HepG2 (cell line): ENCODE data around the gene PALM2AKAP2. TPM values are rescaled to one million over a fixed set of nuclear protein-coding genes. Genes with fewer than 3 reads are reported as not detected.

Source experiments
- FOSL1 ChIP-seq: sonication (generic); formaldehyde crosslinking; IDR thresholded peaks from 2 replicates; pipeline ENCODE4 v1.9.0; 2021; ENCODE audit warnings: missing genetic modification reagents, borderline replicate concordance
- GATA4 ChIP-seq: sonication (generic); IDR thresholded peaks from 2 replicates; pipeline ENCODE4 v1.6.1; 2016; ENCODE audit warnings: antibody characterized with exemption, low read depth, borderline replicate concordance
- NR2C2 ChIP-seq: sonication (generic); formaldehyde crosslinking; IDR thresholded peaks from 2 replicates; pipeline ENCODE4 v1.4.0; 2020; ENCODE audit warnings: missing genetic modification reagents, mild to moderate bottlenecking, moderate library complexity, borderline replicate concordance
- PAF1 ChIP-seq: IDR thresholded peaks from 2 replicates; pipeline ENCODE4 v1.6.1; 2016; ENCODE audit warnings: missing genetic modification reagents, missing compliant biosample characterization
- ZNF367 ChIP-seq: sonication (generic); formaldehyde crosslinking; IDR thresholded peaks from 2 replicates; pipeline ENCODE4 v1.4.0; 2020; ENCODE audit warnings: missing genetic modification reagents, borderline replicate concordance
- polyA plus RNA-seq, 8 experiments: library from polyadenylated mRNA; depleted of rRNA in 3 of 8; stranded (reverse) in 7 of 8; unstranded in 1 of 8; fragments of >200 nt; fragmentation: Illumina TruSeq in 4 of 8; extraction: Trizol in 4 of 8; gene quantifications; 2 replicates each; pipeline versions ENCODE4 v1.2.1 to v1.2.3, GENCODE V29; 2011 to 2016; ENCODE audit warnings: low read depth in 4 of 8, missing spikeins in 1 of 8, mixed read lengths in 1 of 8; ENCODE audit not compliant: insufficient read depth in 1 of 8
- total RNA-seq, 5 experiments: library from RNA; depleted of rRNA; stranded (reverse); fragments of >200 nt; fragmentation: Illumina TruSeq; extraction: Trizol; gene quantifications; 2 replicates each; pipeline ENCODE4 v1.2.3, GENCODE V29; 2016; ENCODE audit warnings: low read depth in 1 of 5
- TF ChIP-seq, protein P1 (sequence below): sonication (generic); formaldehyde crosslinking; IDR thresholded peaks from 2 replicates; pipeline ENCODE4 v1.4.0; 2020; ENCODE audit warnings: mild to moderate bottlenecking, missing genetic modification reagents
- TF ChIP-seq, protein P2 (sequence below): sonication (generic); formaldehyde crosslinking; IDR thresholded peaks from 2 replicates; pipeline ENCODE4 v1.9.0; 2021; ENCODE audit warnings: missing genetic modification reagents, borderline replicate concordance
- TF ChIP-seq, protein P3 (sequence below): sonication (generic); formaldehyde crosslinking; IDR thresholded peaks from 2 replicates; pipeline ENCODE4 v1.5.1; 2020; ENCODE audit warnings: missing genetic modification reagents, mild to moderate bottlenecking, borderline replicate concordance

The PALM2AKAP2 gene
- total and polyA plus RNA-seq, 2 of the 13 experiments (the other 11 are each of a cell fraction or from before 2014, with no cell fraction given) = 0.25 to 1.8 TPM

DNA sequence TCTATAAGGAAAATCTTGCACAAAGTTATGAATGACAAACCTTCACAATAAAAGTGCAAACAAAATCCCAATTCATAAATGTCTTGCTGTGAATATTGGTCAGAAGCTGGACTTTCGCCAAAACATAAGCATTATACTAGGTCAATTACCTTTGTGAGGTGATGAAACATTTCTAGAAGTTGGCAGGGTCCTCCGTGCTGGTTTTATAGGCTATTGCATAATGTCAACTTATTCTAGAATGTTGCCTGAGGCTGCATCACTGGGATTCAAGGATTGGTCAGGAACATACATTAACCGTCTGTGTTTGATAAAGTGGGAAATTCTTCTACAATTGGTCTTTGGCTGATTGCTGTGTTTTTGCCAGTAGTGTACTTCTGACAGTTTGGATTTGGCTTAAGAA is 49.8 kb upstream of the PALM2AKAP2 start (continued):
- TF ChIP-seq, protein P1, sequence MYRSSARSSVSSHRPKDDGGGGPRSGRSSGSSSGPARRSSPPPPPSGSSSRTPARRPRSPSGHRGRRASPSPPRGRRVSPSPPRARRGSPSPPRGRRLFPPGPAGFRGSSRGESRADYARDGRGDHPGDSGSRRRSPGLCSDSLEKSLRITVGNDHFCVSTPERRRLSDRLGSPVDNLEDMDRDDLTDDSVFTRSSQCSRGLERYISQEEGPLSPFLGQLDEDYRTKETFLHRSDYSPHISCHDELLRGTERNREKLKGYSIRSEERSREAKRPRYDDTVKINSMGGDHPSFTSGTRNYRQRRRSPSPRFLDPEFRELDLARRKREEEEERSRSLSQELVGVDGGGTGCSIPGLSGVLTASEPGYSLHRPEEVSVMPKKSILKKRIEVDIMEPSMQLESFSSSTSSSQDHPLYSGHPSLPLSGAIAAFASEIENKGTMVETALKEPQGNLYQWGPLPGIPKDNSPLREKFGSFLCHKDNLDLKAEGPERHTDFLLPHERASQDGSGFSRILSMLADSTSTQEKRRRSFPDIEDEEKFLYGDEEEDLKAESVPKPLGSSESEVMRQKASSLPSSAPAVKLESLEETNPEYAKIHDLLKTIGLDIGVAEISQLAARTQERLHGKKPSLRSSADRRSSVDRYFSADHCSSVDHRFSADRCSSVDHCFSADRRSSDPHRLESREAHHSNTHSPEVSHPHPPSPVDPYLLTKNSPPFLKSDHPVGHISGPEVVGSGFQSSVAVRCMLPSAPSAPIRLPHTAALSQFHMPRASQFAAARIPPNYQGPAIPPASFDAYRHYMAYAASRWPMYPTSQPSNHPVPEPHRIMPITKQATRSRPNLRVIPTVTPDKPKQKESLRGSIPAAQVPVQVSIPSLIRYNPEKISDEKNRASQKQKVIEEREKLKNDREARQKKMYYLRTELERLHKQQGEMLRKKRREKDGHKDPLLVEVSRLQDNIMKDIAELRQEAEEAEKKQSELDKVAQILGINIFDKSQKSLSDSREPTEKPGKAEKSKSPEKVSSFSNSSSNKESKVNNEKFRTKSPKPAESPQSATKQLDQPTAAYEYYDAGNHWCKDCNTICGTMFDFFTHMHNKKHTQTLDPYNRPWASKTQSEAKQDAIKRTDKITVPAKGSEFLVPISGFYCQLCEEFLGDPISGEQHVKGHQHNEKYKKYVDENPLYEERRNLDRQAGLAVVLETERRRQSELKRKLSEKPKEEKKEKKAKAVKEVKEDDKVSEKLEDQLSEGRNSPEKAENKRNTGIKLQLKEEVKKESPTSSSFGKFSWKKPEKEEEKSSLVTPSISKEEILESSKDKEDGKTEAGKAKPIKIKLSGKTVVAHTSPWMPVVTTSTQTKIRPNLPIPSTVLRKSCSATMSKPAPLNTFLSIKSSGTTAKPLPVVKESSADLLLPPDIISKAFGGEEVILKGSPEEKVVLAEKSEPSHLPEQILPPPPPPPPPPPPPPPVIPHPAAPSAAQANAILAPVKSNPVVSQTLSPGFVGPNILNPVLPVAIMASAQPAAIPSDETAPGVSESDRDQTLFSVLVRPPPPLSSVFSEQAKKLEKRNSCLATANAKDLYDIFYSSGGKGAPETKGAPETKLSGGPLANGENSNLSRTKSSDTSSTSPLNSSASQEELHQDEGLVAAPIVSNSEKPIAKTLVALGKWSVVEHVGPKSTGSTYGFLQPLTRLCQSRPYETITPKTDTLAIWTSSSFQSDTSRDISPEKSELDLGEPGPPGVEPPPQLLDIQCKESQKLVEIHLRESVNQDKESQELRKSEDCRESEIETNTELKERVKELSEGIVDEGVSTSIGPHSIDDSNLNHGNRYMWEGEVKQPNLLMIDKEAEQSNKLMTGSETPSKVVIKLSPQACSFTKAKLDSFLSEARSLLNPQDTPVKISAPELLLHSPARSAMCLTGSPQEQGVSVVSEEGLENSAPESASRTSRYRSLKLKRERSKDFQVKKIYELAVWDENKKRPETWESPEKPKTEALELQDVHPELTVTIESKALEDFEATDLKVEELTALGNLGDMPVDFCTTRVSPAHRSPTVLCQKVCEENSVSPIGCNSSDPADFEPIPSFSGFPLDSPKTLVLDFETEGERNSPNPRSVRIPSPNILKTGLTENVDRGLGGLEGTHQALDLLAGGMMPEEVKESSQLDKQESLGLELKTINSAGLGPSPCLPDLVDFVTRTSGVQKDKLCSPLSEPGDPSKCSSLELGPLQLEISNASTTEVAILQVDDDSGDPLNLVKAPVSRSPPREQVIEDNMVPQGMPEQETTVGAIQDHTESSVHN (CRISPR knock-in tag) = no peak
- TF ChIP-seq, protein P2, sequence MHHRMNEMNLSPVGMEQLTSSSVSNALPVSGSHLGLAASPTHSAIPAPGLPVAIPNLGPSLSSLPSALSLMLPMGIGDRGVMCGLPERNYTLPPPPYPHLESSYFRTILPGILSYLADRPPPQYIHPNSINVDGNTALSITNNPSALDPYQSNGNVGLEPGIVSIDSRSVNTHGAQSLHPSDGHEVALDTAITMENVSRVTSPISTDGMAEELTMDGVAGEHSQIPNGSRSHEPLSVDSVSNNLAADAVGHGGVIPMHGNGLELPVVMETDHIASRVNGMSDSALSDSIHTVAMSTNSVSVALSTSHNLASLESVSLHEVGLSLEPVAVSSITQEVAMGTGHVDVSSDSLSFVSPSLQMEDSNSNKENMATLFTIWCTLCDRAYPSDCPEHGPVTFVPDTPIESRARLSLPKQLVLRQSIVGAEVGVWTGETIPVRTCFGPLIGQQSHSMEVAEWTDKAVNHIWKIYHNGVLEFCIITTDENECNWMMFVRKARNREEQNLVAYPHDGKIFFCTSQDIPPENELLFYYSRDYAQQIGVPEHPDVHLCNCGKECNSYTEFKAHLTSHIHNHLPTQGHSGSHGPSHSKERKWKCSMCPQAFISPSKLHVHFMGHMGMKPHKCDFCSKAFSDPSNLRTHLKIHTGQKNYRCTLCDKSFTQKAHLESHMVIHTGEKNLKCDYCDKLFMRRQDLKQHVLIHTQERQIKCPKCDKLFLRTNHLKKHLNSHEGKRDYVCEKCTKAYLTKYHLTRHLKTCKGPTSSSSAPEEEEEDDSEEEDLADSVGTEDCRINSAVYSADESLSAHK = no peak
- TF ChIP-seq GATA4 (no peak), ZNF367 (CRISPR knock-in tag) (no peak), NR2C2 (CRISPR knock-in tag) (no peak), FOSL1 (CRISPR knock-in tag) (no peak), PAF1 (CRISPR knock-in tag) (no peak)
- TF ChIP-seq, protein P3, sequence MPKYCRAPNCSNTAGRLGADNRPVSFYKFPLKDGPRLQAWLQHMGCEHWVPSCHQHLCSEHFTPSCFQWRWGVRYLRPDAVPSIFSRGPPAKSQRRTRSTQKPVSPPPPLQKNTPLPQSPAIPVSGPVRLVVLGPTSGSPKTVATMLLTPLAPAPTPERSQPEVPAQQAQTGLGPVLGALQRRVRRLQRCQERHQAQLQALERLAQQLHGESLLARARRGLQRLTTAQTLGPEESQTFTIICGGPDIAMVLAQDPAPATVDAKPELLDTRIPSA (CRISPR knock-in tag) = no peak
